CD14-positive monocyte (primary cell): ENCODE data around the gene HSD17B8. TPM values are rescaled to one million over a fixed set of nuclear protein-coding genes. Genes with fewer than 3 reads are reported as not detected.

ENCODE experiments used
- DNase-seq, 3 donors: peaks; one replicate each; pipeline ENCODE4 v3.0.0-alpha.2; 2011 to 2022
- H2AFZ ChIP-seq: 2 replicates; pipeline ENCODE4 v1.6.0; 2012; ENCODE audit warnings: mild to moderate bottlenecking, low read depth, low read length, inconsistent platforms; ENCODE audit not compliant: insufficient read depth, poor library complexity, severe bottlenecking
- H3K27ac ChIP-seq, 2 donors: 1 replicate in 1 of 2; 2 replicates in 1 of 2; pipeline ENCODE4 v1.5.1; 2012 to 2013; ENCODE audit warnings: low read length in 2 of 2, control low read depth in 1 of 2, inconsistent platforms in 1 of 2, low read depth in 1 of 2, mild to moderate bottlenecking in 1 of 2
- H3K27me3 ChIP-seq, 2 donors: one replicate each; pipeline versions ENCODE4 v1.6.0 to v1.6.1; 2011 to 2013; ENCODE audit warnings: low read length in 2 of 2; ENCODE audit not compliant: control insufficient read depth in 2 of 2, insufficient read depth in 2 of 2
- H3K36me3 ChIP-seq, 2 donors: replicated peaks in 1 of 2; 1 replicate in 1 of 2; 2 replicates in 1 of 2; pipeline versions ENCODE4 v1.5.1 to v1.6.1; 2012 to 2013; ENCODE audit warnings: low read length in 2 of 2, control low read depth in 1 of 2, inconsistent platforms in 1 of 2, mild to moderate bottlenecking in 1 of 2; ENCODE audit not compliant: insufficient read depth in 2 of 2, control insufficient read depth in 1 of 2
- H3K4me1 ChIP-seq, 2 donors: 1 replicate in 1 of 2; 2 replicates in 1 of 2; pipeline versions ENCODE4 v1.5.1 to v1.6.1; 2012 to 2013; ENCODE audit warnings: low read length in 2 of 2, control low read depth in 1 of 2, inconsistent platforms in 1 of 2, mild to moderate bottlenecking in 1 of 2, moderate library complexity in 1 of 2; ENCODE audit not compliant: insufficient read depth in 2 of 2, control insufficient read depth in 1 of 2
- H3K4me2 ChIP-seq: replicated peaks from 2 replicates; pipeline ENCODE3; 2012; ENCODE audit warnings: low read length, moderate library complexity, mild to moderate bottlenecking; ENCODE audit not compliant: poor library complexity, severe bottlenecking; ENCODE audit errors: extremely low read depth
- H3K4me3 ChIP-seq, 3 experiments: fragments of 200-600 bp in 1 of 3; sonication (generic) in 1 of 3; replicated peaks in 1 of 3; 1 replicate in 2 of 3; 2 replicates in 1 of 3; pipeline ENCODE4 v1.5.1; 2011 to 2013; ENCODE audit warnings: low read length in 3 of 3, mild to moderate bottlenecking in 3 of 3, control low read depth in 2 of 3, low read depth in 2 of 3, inconsistent platforms in 1 of 3, moderate library complexity in 1 of 3
- H3K79me2 ChIP-seq: 2 replicates; pipeline ENCODE4 v1.6.0; 2012; ENCODE audit warnings: mild to moderate bottlenecking, control low read depth, inconsistent platforms, low read length, moderate library complexity; ENCODE audit not compliant: insufficient read depth
- H3K9ac ChIP-seq: 2 replicates; pipeline ENCODE4 v1.6.0; 2017; ENCODE audit warnings: low read length, mild to moderate bottlenecking; ENCODE audit not compliant: insufficient read depth, poor library complexity, severe bottlenecking
- H3K9me3 ChIP-seq, 2 donors: replicated peaks in 1 of 2; 1 replicate in 1 of 2; 2 replicates in 1 of 2; pipeline versions ENCODE4 v1.5.1 to v1.6.1; 2012 to 2013; ENCODE audit warnings: low read length in 2 of 2, control low read depth in 1 of 2; ENCODE audit not compliant: control insufficient read depth in 1 of 2, insufficient read depth in 1 of 2
- H4K20me1 ChIP-seq: 2 replicates; pipeline ENCODE4 v1.6.0; 2012; ENCODE audit warnings: mild to moderate bottlenecking, low read length, control low read depth, moderate library complexity; ENCODE audit not compliant: insufficient read depth
- H3K27ac Mint-ChIP-seq, 7 donors: one replicate each; pipeline ENCODE4 v1.8.0; 2020; ENCODE audit warnings: mild to moderate bottlenecking in 7 of 7, mixed read lengths in 7 of 7, moderate library complexity in 6 of 7, inconsistent platforms in 2 of 7
- H3K27me3 Mint-ChIP-seq, 3 donors: one replicate each; pipeline ENCODE4 v1.8.0; 2021 to 2022; ENCODE audit warnings: low read depth in 3 of 3, mild to moderate bottlenecking in 3 of 3, mixed read lengths in 3 of 3, moderate library complexity in 3 of 3, inconsistent platforms in 1 of 3
- H3K36me3 Mint-ChIP-seq, 2 donors: one replicate each; pipeline ENCODE4 v1.8.0; 2020; ENCODE audit warnings: mixed read lengths in 2 of 2, inconsistent platforms in 1 of 2, mild to moderate bottlenecking in 1 of 2
- H3K4me1 Mint-ChIP-seq: one replicate; pipeline ENCODE4 v1.8.0; 2020; ENCODE audit warnings: mild to moderate bottlenecking, mixed read lengths
- H3K4me3 Mint-ChIP-seq, 2 donors: one replicate each; pipeline ENCODE4 v1.8.0; 2020; ENCODE audit warnings: mild to moderate bottlenecking in 2 of 2, mixed read lengths in 2 of 2, moderate library complexity in 1 of 2
- H3K9me3 Mint-ChIP-seq, 7 donors: one replicate each; pipeline ENCODE4 v1.8.0; 2020 to 2022; ENCODE audit warnings: mixed read lengths in 7 of 7, mild to moderate bottlenecking in 6 of 7, moderate library complexity in 6 of 7, inconsistent platforms in 2 of 7
- WGBS: methylation state at CpG from one replicate; pipeline ENCODE4 v1.1.5; 2013; ENCODE audit warnings: missing lambda C conversion rate; ENCODE audit not compliant: insufficient coverage; 5-methylcytosine and 5-hydroxymethylcytosine counted together
- intact Hi-C, 2 donors: fragments of 100-400 bp; cut with micrococcal nuclease; formaldehyde crosslinking; loops; one replicate each; pipeline versions ENCODE4 v1.15.0 to v1.15.1; 2023
- polyA plus RNA-seq, 3 donors: library from polyadenylated mRNA; depleted of rRNA in 1 of 3; unstranded in 2 of 3; stranded (reverse) in 1 of 3; fragments of 300-500 nt in 2 of 3; fragments of >200 nt in 1 of 3; fragmentation: Illumina TruSeq in 2 of 3; gene quantifications; 1 replicate in 2 of 3; 2 replicates in 1 of 3; pipeline ENCODE4 v1.2.3, GENCODE V29; 2012 to 2021
- TF ChIP-seq, protein P1 (sequence below): fragments of 200-600 bp; IDR thresholded peaks from one replicate; pipeline ENCODE4 v1.8.0; 2022; ENCODE audit warnings: antibody characterized with exemption, mild to moderate bottlenecking

Gene HSD17B8
- polyA plus RNA-seq, 3 donors, result 3.8 to 10.6 (median 4.7) TPM

DNA sequence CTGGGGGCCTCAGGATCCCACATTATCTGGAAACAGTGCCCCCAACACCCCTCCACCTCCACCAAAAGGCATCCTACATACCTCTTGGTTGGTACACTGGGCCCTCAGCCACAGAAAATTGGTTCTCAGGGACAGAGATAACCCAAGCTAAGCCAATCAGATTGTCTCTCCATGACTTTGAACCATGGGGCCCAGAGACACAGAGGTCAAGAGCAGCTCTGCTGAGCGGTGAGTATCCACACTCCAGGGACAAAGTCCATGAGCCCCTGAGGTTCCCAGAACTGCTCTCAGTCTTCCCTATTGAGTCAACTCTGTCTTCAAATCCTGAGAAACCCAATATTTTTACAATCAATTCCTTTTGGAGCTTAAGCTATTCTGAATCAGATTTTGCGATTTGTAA is 47.5 kb upstream of the HSD17B8 start:
- 100% methylated on average over 1 of the region's 2 CpGs for WGBS
- Histone ChIP-seq H2AFZ (no peak overlapping the region), H3K27ac (no peak overlapping the region), H3K4me1 (peaks cover 15 to 18% of the 10 kb centered on the region in 2 donors), H3K9me3 (peaks cover 5 to 7% of the 10 kb centered on the region in 2 donors), H3K4me3 (no peak overlapping the region), H3K79me2 (no peaks in the 10 kb centered on the region), H3K9ac (no peak overlapping the region), H4K20me1 (no peaks in the 10 kb centered on the region), H3K36me3 (no peaks in the 10 kb centered on the region), H3K27me3 (no peaks in the 10 kb centered on the region), H3K4me2 (no peak overlapping the region)
- H3K27me3 Mint-ChIP-seq, result peaks cover 3 to 11% (median 6%) of the 10 kb centered on the region in 3 donors
- no peak for DNase-seq
- no peak overlapping the region for H3K27ac Mint-ChIP-seq
- no peaks in the 10 kb centered on the region for H3K36me3 Mint-ChIP-seq
- H3K4me1 Mint-ChIP-seq, result peaks cover 16% of the 10 kb centered on the region
- H3K9me3 Mint-ChIP-seq, result peaks cover 4 to 16% (median 13%) of the 10 kb centered on the region in 7 donors
- no peak overlapping the region for H3K4me3 Mint-ChIP-seq
- TF ChIP-seq, protein P1, sequence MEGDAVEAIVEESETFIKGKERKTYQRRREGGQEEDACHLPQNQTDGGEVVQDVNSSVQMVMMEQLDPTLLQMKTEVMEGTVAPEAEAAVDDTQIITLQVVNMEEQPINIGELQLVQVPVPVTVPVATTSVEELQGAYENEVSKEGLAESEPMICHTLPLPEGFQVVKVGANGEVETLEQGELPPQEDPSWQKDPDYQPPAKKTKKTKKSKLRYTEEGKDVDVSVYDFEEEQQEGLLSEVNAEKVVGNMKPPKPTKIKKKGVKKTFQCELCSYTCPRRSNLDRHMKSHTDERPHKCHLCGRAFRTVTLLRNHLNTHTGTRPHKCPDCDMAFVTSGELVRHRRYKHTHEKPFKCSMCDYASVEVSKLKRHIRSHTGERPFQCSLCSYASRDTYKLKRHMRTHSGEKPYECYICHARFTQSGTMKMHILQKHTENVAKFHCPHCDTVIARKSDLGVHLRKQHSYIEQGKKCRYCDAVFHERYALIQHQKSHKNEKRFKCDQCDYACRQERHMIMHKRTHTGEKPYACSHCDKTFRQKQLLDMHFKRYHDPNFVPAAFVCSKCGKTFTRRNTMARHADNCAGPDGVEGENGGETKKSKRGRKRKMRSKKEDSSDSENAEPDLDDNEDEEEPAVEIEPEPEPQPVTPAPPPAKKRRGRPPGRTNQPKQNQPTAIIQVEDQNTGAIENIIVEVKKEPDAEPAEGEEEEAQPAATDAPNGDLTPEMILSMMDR, result no peak
- intact Hi-C loops, result loop anchor here in 1 of 2 donors (5.0 kb wide), 1 partner anchor 35 kb away; no protein-coding TSS in a partner anchor

DNA sequence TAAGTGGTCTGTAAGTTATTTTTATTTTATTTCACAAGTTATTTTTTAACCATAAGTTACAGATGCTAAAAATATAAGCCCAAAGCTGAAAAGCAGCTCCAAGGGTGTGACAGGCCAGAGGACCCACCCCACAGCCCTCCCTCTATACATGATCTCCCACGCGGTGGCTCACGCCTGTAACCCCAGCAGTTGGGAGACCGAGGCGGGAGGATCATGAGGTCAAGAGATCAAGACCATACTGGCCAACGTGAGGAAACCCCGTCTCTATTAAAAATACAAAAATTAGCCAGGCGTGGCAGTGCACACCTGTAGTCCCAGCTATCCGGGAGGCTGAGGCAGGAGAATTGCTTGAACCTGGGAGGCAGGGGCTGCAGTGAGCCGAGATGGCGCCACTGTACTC is 44.4 kb upstream of the HSD17B8 start:
- Mint-ChIP-seq H3K4me1 (peaks cover 23% of the 10 kb centered on the region), H3K4me3 (no peak overlapping the region), H3K9me3 (no peaks in the 10 kb centered on the region), H3K27ac (no peak overlapping the region), H3K27me3 (peaks cover 11 to 16% (median 13%) of the 10 kb centered on the region in 3 donors), H3K36me3 (no peaks in the 10 kb centered on the region)
- Histone ChIP-seq H3K9me3 (no peaks in the 10 kb centered on the region), H4K20me1 (no peaks in the 10 kb centered on the region), H3K4me3 (no peak overlapping the region), H2AFZ (no peak overlapping the region), H3K27me3 (no peaks in the 10 kb centered on the region), H3K79me2 (no peaks in the 10 kb centered on the region), H3K27ac (no peak overlapping the region), H3K4me1 (peaks cover 17 to 24% of the 10 kb centered on the region in 2 donors), H3K9ac (no peak overlapping the region), H3K4me2 (no peak overlapping the region), H3K36me3 (no peaks in the 10 kb centered on the region)
- DNase-seq, result no peak
- 98% methylated on average over 9 of the region's 11 CpGs for WGBS
- intact Hi-C loops, result loop anchor here (5.0 to 10.0 kb wide), 2 partner anchors 85 to 87 kb away; no protein-coding TSS in a partner anchor
- TF ChIP-seq, protein P1, result no peak
